B cell (primary cell): ENCODE results near the gene CCNK. TPM values are rescaled to one million over a fixed set of nuclear protein-coding genes. Genes with fewer than 3 reads are reported as not detected.

Experiments used
- ATAC-seq: fragments of 200-7000 bp; cut with Tn5 transposase; one replicate; pipeline ENCODE4 v1.10.0; 2021; ENCODE audit warnings: low read depth, mild to moderate bottlenecking, moderate number of reproducible peaks, moderate library complexity
- CTCF ChIA-PET: fragments of 350-600 bp; sonication (Branson Sonifier 250); formaldehyde crosslinking; loops from one replicate; lab custom pipeline; 2021; ENCODE audit warnings: antibody characterized with exemption, inconsistent platforms; lab: Charles Lee
- POLR2A ChIA-PET: fragments of 350-600 bp; sonication (Branson Sonifier 250); formaldehyde crosslinking; loops from one replicate; lab custom pipeline; 2021; ENCODE audit warnings: antibody characterized with exemption; lab: Charles Lee
- DNase-seq: peaks from one replicate; pipeline ENCODE4 v3.0.0; 2013
- H2AFZ ChIP-seq: 2 replicates; pipeline ENCODE4 v1.6.1; 2012; ENCODE audit warnings: mild to moderate bottlenecking, low read depth, low read length; ENCODE audit not compliant: insufficient read depth, poor library complexity, severe bottlenecking
- H3K27ac ChIP-seq, 2 donors: 1 replicate in 1 of 2; 2 replicates in 1 of 2; pipeline ENCODE4 v1.5.1; 2012 to 2013; ENCODE audit warnings: low read length in 2 of 2, mild to moderate bottlenecking in 2 of 2, moderate library complexity in 1 of 2
- H3K27me3 ChIP-seq, 4 experiments: fragments of 200-600 bp in 1 of 4; sonication (generic) in 1 of 4; replicated peaks in 1 of 4; 1 replicate in 2 of 4; 2 replicates in 2 of 4; pipeline versions ENCODE4 v1.6.1 to v1.7.0; 2013 to 2016; ENCODE audit warnings: low read length in 3 of 4, mild to moderate bottlenecking in 2 of 4, mixed read lengths in 1 of 4, moderate library complexity in 1 of 4; ENCODE audit not compliant: insufficient read depth in 4 of 4, control insufficient read depth in 3 of 4; ENCODE audit errors: control extremely low read depth in 1 of 4
- H3K36me3 ChIP-seq, 2 experiments: replicated peaks in 1 of 2; 1 replicate in 1 of 2; 2 replicates in 1 of 2; pipeline versions ENCODE4 v1.6.1 to v1.7.1; 2013; ENCODE audit warnings: low read length in 1 of 2; ENCODE audit not compliant: insufficient read depth in 2 of 2, control insufficient read depth in 1 of 2; ENCODE audit errors: control extremely low read depth in 1 of 2, extremely low read depth in 1 of 2
- H3K4me1 ChIP-seq, 2 donors: fragments of 200-600 bp in 1 of 2; sonication (generic) in 1 of 2; 1 replicate in 1 of 2; 2 replicates in 1 of 2; pipeline versions ENCODE4 v1.5.1 to v1.6.1; 2013 to 2017; ENCODE audit warnings: low read length in 2 of 2; ENCODE audit not compliant: control insufficient read depth in 2 of 2, insufficient read depth in 2 of 2
- H3K4me2 ChIP-seq: replicated peaks from 2 replicates; pipeline ENCODE3; 2012; ENCODE audit warnings: mild to moderate bottlenecking, low read depth, low read length; ENCODE audit not compliant: poor library complexity, severe bottlenecking
- H3K4me3 ChIP-seq, 5 experiments: fragments of 200-600 bp in 1 of 5; sonication (generic) in 1 of 5; 1 replicate in 3 of 5; 2 replicates in 2 of 5; pipeline versions ENCODE4 v1.5.1 to v1.7.0; 2011 to 2016; ENCODE audit warnings: low read length in 4 of 5, mild to moderate bottlenecking in 4 of 5, low read depth in 2 of 5, control low read depth in 1 of 5, moderate library complexity in 1 of 5; ENCODE audit not compliant: insufficient read depth in 1 of 5; ENCODE audit errors: control extremely low read depth in 1 of 5, extremely low read depth in 1 of 5
- H3K79me2 ChIP-seq: fragments of 200-600 bp; sonication (generic); one replicate; pipeline ENCODE4 v1.6.0; 2016; ENCODE audit warnings: low read length; ENCODE audit not compliant: control insufficient read depth, insufficient read depth
- H3K9ac ChIP-seq: fragments of 200-600 bp; sonication (generic); 2 replicates; pipeline ENCODE4 v1.6.1; 2017; ENCODE audit warnings: mild to moderate bottlenecking, low read length, moderate library complexity
- H3K9me3 ChIP-seq, 3 donors: one replicate each; pipeline versions ENCODE4 v1.6.1 to v1.7.1; 2013; ENCODE audit warnings: low read length in 2 of 3; ENCODE audit not compliant: control insufficient read depth in 2 of 3, insufficient read depth in 1 of 3; ENCODE audit errors: control extremely low read depth in 1 of 3
- H4K20me1 ChIP-seq: 2 replicates; pipeline ENCODE4 v1.6.0; 2012; ENCODE audit warnings: mild to moderate bottlenecking, low read length; ENCODE audit not compliant: insufficient read depth, control insufficient read depth, poor library complexity, severe bottlenecking
- H3K27ac Mint-ChIP-seq: one replicate; pipeline ENCODE4 v1.8.0; 2021; ENCODE audit warnings: mixed read lengths
- H3K27me3 Mint-ChIP-seq: one replicate; pipeline ENCODE4 v1.8.0; 2021; ENCODE audit warnings: mixed read lengths
- H3K4me1 Mint-ChIP-seq: one replicate; pipeline ENCODE4 v1.8.0; 2021; ENCODE audit warnings: mixed read lengths
- H3K4me3 Mint-ChIP-seq: one replicate; pipeline ENCODE4 v1.8.0; 2021; ENCODE audit warnings: mixed read lengths
- H3K9me3 Mint-ChIP-seq: one replicate; pipeline ENCODE4 v1.8.0; 2022; ENCODE audit warnings: mixed read lengths; ENCODE audit not compliant: insufficient read depth
- EZH2 ChIP-seq: IDR thresholded peaks from 2 replicates; pipeline ENCODE4 v1.6.1; 2012; ENCODE audit warnings: borderline replicate concordance, low read depth, mild to moderate bottlenecking, moderate library complexity, low read length; ENCODE audit not compliant: insufficient read depth, poor library complexity, severe bottlenecking
- WGBS: methylation state at CpG from one replicate; pipeline ENCODE4 v1.1.5; 2013; ENCODE audit warnings: missing lambda C conversion rate; ENCODE audit not compliant: insufficient coverage; 5-methylcytosine and 5-hydroxymethylcytosine counted together
- intact Hi-C: fragments of 100-400 bp; cut with micrococcal nuclease; formaldehyde crosslinking; loops from one replicate; pipeline ENCODE4 v1.10.0; 2022
- polyA plus RNA-seq: library from polyadenylated mRNA; depleted of rRNA; stranded (reverse); fragments of >200 nt; gene quantifications from 2 replicates; pipeline ENCODE4 v1.2.3, GENCODE V29; 2012
- total RNA-seq, 2 donors: library from RNA; stranded (reverse); fragments of 120-200 nt in 1 of 2; gene quantifications; 1 replicate in 1 of 2; 2 replicates in 1 of 2; pipeline versions ENCODE4 v1.2.3 to v1.2.4, GENCODE V29; 2013 to 2022
- TF ChIP-seq, protein P1 (sequence below): fragments of 200-600 bp; IDR thresholded peaks from one replicate; pipeline ENCODE4 v1.8.0; 2022; ENCODE audit warnings: antibody characterized with exemption, mild to moderate bottlenecking

The CCNK gene
- total and polyA plus RNA-seq, 2 donors (not counting 1 experiment from before 2014, with no cell fraction given) = 17.5 to 82.0 TPM

DNA sequence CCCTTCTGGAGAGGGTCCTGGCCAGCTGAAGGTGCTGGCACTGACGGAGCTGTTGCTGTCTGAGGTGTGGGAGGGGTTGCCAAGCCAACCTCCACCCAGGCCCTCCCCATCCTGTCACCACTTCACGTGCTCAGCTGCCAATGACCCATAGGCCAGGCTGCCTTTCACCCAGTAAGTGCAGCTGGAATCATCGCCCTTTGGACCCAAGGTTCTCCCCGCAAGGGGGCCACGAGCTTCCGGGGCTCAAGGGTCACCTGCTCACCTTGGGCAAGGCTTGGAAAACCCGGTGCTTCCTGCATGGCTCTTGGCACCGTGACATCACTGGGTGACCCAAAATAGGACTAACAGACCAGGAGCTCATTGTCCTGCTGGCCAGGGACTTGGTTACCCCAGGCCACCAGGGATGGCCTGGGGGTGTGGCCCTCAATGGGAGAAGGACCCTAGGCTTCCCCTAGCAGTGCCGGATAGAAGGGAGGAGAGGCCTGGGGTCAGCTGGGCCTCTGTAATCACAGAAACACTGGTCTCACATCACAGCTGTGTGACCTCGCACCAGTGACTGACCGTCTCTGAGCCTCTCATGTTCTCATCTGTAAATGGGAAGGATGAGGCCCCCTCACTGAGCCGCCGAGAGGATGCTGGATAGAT, 71.5 kb downstream of the CCNK start:
- Mint-ChIP-seq H3K4me3 (no peak overlapping the region), H3K4me1 (no peaks in the 10 kb centered on the region), H3K27ac (no peak overlapping the region), H3K27me3 (peaks cover 3% of the 10 kb centered on the region), H3K9me3 (no peaks in the 10 kb centered on the region)
- 92% methylated on average over 13 of the region's 13 CpGs for WGBS
- Histone ChIP-seq H3K9ac (no peak overlapping the region), H4K20me1 (no peaks in the 10 kb centered on the region), H3K36me3 (no peaks in the 10 kb centered on the region), H3K4me2 (no peak overlapping the region), H3K27ac (no peak overlapping the region), H3K27me3 (no peaks in the 10 kb centered on the region), H3K4me1 (no peaks in the 10 kb centered on the region), H3K79me2 (no peaks in the 10 kb centered on the region), H3K4me3 (no peak overlapping the region), H3K9me3 (no peaks in the 10 kb centered on the region), H2AFZ (no peak overlapping the region)
- ATAC-seq (no peak), DNase-seq (no peak)
- CTCF ChIA-PET = interaction anchor here (0.8 kb wide), 1 partner anchor 37 kb away, joined by 3 read pairs; no protein-coding TSS in a partner anchor
- intact Hi-C loops = no loop called here
- POLR2A ChIA-PET = no interaction called here
- no peak for TF ChIP-seq EZH2
- TF ChIP-seq, protein P1, sequence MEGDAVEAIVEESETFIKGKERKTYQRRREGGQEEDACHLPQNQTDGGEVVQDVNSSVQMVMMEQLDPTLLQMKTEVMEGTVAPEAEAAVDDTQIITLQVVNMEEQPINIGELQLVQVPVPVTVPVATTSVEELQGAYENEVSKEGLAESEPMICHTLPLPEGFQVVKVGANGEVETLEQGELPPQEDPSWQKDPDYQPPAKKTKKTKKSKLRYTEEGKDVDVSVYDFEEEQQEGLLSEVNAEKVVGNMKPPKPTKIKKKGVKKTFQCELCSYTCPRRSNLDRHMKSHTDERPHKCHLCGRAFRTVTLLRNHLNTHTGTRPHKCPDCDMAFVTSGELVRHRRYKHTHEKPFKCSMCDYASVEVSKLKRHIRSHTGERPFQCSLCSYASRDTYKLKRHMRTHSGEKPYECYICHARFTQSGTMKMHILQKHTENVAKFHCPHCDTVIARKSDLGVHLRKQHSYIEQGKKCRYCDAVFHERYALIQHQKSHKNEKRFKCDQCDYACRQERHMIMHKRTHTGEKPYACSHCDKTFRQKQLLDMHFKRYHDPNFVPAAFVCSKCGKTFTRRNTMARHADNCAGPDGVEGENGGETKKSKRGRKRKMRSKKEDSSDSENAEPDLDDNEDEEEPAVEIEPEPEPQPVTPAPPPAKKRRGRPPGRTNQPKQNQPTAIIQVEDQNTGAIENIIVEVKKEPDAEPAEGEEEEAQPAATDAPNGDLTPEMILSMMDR = no peak

DNA sequence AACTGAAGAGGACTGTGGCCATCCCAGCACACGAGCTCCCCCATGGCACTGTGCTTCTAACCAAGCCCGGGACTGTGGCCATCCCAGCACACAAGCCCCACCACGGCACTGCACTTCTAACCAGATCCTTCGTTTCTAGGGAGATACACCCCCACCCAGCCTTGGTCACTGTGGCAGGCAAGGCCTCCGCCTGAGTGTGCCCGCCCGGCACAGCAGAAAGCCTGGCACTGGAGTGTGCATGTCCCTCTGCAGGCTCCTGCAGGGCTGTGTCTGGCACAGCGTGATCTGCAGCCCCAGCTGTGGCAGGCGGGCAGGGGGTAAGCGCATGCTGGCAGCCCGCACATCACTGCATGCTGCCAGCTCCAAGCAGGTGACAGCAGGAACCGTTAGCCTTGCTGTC, 73.0 kb downstream of the CCNK start:
- H2AFZ ChIP-seq = no peak overlapping the region
- no peak overlapping the region for H3K4me3 Mint-ChIP-seq
- no peaks in the 10 kb centered on the region for H3K9me3 ChIP-seq
- no peak overlapping the region for H3K9ac ChIP-seq
- no peaks in the 10 kb centered on the region for H3K4me1 ChIP-seq
- no peak for ATAC-seq
- POLR2A ChIA-PET = no interaction called here
- H3K27me3 Mint-ChIP-seq = no peaks in the 10 kb centered on the region
- no peak for DNase-seq
- H3K27me3 ChIP-seq = no peaks in the 10 kb centered on the region
- H3K4me2 ChIP-seq = no peak overlapping the region
- WGBS = 92% methylated on average over 12 of the region's 12 CpGs
- no peak overlapping the region for H3K27ac ChIP-seq
- no peaks in the 10 kb centered on the region for H3K36me3 ChIP-seq
- H3K79me2 ChIP-seq = no peaks in the 10 kb centered on the region
- H3K27ac Mint-ChIP-seq = no peak overlapping the region
- intact Hi-C loops = no loop called here
- TF ChIP-seq, protein P1 = no peak
- TF ChIP-seq EZH2 = no peak
- CTCF ChIA-PET = no interaction called here
- no peaks in the 10 kb centered on the region for H3K9me3 Mint-ChIP-seq
- H4K20me1 ChIP-seq = no peaks in the 10 kb centered on the region
- no peak overlapping the region for H3K4me3 ChIP-seq
- no peaks in the 10 kb centered on the region for H3K4me1 Mint-ChIP-seq
